SK-N-MC (cell line): ENCODE data around the gene SLC26A11.

Experiments
- DNase-seq: peaks from one replicate; pipeline ENCODE4 v3.0.0-alpha.2; 2011; ENCODE audit warnings: low read depth, low spot score
- H3K27ac ChIP-seq: fragments of 200-600 bp; sonication (generic); 2 replicates; pipeline ENCODE4 v1.5.1; 2016; ENCODE audit warnings: mixed run types
- H3K36me3 ChIP-seq: fragments of 200-600 bp; sonication (generic); 2 replicates; pipeline ENCODE4 v1.6.1; 2017; ENCODE audit warnings: antibody characterized with exemption, low read length, mixed read lengths; ENCODE audit not compliant: insufficient read depth
- H3K4me3 ChIP-seq: fragments of 200-600 bp; sonication (generic); 2 replicates; pipeline ENCODE4 v1.5.1; 2016
- H3K9ac ChIP-seq: fragments of 200-600 bp; sonication (generic); 2 replicates; pipeline ENCODE4 v1.8.0; 2017; ENCODE audit warnings: mixed run types, mixed read lengths; ENCODE audit not compliant: insufficient read length
- H3K9me3 ChIP-seq: fragments of 200-600 bp; sonication (generic); 2 replicates; pipeline ENCODE4 v1.6.1; 2017; ENCODE audit warnings: low read depth, mild to moderate bottlenecking, antibody characterized with exemption, low read length, moderate library complexity, mixed read lengths
- EZH2 ChIP-seq: fragments of 200-600 bp; sonication (generic); IDR thresholded peaks from one replicate; pipeline ENCODE4 v1.6.1; 2017; ENCODE audit warnings: antibody characterized with exemption
- FOXP2 ChIP-seq: optimal IDR thresholded peaks from 2 replicates; pipeline ENCODE3; 2011; ENCODE audit warnings: mild to moderate bottlenecking, moderate library complexity; ENCODE audit not compliant: insufficient read depth; ENCODE audit errors: extremely low read length, control extremely low read depth
- POLR2AphosphoS5 ChIP-seq: IDR thresholded peaks from 2 replicates; pipeline ENCODE4 v1.6.1; 2012; ENCODE audit warnings: mild to moderate bottlenecking, low read depth, low read length, borderline replicate concordance

Gene SLC26A11

DNA sequence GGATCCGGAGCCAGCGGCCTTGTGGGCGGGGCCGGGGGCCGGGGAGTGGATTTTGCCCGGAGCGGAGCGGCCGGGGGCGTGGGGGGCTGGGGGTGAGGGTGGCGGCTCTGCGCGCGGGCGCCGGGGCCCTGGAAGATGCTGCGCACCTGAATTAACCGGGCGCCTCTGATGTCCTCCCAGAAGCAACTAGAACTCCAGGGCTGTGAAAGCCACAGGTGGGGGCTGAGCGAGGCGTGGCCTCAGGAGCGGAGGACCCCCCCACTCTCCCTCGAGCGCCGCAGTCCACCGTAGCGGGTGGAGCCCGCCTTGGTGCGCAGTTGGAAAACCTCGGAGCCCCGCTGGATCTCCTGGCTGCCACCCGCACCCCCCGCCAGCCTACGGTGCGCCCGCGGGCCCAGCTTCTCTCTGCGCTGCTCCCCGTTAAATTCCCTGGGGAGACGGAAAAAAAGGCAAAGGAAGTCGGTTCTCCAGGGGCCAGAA lies 549 bp downstream of the SLC26A11 start:
- TF ChIP-seq POLR2AphosphoS5 (no peak), FOXP2 (no peak)

DNA sequence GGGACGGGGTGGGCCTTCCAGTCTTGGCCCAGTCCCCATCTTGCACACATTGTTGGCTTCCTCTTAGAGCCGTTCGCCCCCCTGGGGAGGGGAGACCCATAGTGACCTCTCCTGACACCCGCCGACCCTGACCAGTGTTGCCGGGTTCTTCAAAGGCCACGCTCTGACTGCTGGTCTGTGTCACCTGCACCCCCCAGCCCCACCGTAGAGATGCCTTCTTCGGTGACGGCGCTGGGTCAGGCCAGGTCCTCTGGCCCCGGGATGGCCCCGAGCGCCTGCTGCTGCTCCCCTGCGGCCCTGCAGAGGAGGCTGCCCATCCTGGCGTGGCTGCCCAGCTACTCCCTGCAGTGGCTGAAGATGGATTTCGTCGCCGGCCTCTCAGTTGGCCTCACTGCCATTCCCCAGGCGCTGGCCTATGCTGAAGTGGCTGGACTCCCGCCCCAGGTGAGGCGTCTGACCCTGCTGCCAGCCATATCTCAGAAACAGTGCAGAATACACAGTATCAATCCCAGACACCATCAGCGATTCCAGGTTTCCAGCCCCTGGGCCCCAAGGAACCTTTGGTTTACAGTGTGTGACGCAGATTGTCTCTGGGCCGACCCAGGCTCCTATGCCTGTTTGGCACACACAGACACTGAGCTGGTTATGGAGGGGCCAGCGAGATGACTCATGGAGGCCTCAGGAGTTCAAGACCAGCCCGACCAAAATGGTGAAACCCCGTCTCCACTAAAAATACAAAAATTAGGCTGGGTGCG lies 1.3 kb downstream of the SLC26A11 start:
- H3K9ac ChIP-seq: no peak overlapping the region
- H3K4me3 ChIP-seq: no peak overlapping the region
- TF ChIP-seq POLR2AphosphoS5 (no peak), FOXP2 (no peak)
- H3K36me3 ChIP-seq: no peaks in the 10 kb centered on the region
- H3K27ac ChIP-seq: no peak overlapping the region
- DNase-seq: no peak
- no peaks in the 10 kb centered on the region for H3K9me3 ChIP-seq

More for the DNA sequence above, 549 bp downstream of the SLC26A11 start:
- Histone ChIP-seq H3K9me3 (no peaks in the 10 kb centered on the region), H3K4me3 (peak overlapping the region; percentile 83), H3K36me3 (no peaks in the 10 kb centered on the region), H3K27ac (no peak overlapping the region), H3K9ac (no peak overlapping the region)
- DNase-seq: no peak

DNA sequence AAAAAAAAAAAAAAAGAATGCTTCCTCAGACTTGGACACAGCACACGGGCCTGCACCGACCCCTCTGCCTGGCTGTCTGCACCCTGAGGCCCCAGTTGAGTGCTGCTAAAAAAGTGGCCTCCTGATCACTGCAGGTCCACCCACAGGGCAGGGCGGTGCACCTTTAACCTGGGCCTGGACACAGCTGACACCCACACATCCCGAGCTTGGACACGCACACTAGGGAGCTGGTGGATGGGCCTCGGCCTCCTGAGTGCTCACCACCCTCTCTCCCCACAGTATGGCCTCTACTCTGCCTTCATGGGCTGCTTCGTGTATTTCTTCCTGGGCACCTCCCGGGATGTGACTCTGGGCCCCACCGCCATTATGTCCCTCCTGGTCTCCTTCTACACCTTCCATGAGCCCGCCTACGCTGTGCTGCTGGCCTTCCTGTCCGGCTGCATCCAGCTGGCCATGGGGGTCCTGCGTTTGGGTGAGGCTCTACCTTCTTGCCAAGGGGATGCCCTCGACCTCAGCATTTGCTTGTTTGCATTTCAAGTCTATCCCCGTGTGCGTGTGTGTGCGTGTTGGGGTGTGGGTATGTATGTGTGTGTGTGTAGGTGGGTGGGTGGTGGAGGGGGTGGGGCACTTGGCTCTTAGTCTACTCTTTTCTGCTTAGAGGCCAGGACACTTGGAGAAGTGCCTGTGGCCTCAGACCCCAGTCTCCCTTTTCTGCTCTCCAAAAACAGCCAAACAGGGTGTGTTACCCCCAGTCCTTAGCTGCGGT lies 2.3 kb downstream of the SLC26A11 start:
- Histone ChIP-seq H3K9me3 (no peaks in the 10 kb centered on the region), H3K36me3 (no peaks in the 10 kb centered on the region), H3K4me3 (no peak overlapping the region), H3K27ac (no peak overlapping the region), H3K9ac (no peak overlapping the region)
- TF ChIP-seq FOXP2 (no peak), POLR2AphosphoS5 (no peak), EZH2 (no peak)
- DNase-seq: no peak

DNA sequence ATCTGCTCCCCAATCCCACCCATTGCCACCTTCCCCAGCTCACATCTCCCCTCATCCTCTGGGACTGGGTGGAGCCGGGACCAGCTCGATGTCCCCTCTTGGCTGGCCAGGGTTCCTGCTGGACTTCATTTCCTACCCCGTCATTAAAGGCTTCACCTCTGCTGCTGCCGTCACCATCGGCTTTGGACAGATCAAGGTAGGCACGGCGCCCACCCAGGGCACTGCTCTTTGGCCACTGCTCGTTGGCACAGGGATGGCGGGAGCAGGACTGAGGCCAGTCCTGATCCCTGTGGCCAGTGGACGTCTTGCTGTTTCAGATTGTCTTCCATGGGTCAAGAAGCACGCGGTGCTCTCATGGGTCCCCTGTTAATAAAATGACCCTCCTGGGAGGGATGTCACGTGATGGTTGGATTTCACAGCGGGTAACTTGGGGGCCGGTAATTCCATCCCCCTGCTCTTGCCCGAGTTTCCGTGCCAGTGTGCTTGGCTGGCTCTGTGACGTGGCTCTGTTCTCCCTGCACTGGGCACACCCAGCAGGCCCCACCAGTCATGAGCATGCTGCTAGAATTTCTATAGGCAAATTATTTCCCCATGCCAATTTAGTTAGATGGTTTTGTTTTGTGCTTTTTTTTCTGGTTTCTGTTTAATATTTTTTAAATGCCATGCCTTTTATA lies 3.1 kb downstream of the SLC26A11 start:
- no peak for TF ChIP-seq EZH2
- no peak for TF ChIP-seq POLR2AphosphoS5
- TF ChIP-seq FOXP2: no peak
- Histone ChIP-seq H3K9me3 (no peaks in the 10 kb centered on the region), H3K36me3 (no peaks in the 10 kb centered on the region), H3K9ac (no peak overlapping the region), H3K27ac (no peak overlapping the region), H3K4me3 (no peak overlapping the region)
- DNase-seq: no peak

DNA sequence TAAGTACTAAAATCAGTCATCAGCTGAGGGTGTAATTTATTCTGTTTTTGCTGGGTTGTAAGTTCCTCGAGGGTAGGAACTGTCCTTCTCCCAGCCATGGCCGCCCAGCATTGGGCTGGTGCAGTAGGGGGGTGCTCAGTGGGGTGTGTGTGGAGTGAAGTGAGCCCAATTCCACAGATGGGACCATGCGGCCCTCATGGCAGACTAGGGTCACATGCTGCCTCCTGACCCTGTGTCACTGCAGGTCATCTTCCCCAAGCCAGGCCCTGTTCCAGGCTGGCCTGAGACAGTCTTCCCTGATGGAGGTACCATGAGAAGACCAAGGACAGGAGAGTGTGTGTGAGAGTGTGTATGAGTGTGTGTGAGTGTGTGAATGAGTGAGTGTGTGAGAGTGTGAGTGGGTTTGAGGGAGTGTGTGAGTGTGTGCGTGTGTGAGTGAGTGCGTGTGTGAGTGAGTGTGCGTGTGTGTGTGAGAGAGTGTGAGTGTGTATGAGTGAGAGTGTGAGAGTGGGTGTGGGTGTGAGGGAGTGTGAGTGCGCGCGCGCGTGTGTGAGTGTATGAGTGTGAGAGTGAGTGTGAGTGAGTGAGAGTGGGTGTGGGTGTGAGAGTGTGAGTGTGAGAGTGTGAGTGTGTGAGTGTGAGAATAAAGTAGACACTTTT lies 3.7 kb downstream of the SLC26A11 start:
- Histone ChIP-seq H3K9ac (no peak overlapping the region), H3K27ac (no peak overlapping the region), H3K36me3 (no peaks in the 10 kb centered on the region), H3K9me3 (no peaks in the 10 kb centered on the region), H3K4me3 (no peak overlapping the region)
- TF ChIP-seq POLR2AphosphoS5 (no peak), EZH2 (no peak), FOXP2 (no peak)
- DNase-seq: no peak

DNA sequence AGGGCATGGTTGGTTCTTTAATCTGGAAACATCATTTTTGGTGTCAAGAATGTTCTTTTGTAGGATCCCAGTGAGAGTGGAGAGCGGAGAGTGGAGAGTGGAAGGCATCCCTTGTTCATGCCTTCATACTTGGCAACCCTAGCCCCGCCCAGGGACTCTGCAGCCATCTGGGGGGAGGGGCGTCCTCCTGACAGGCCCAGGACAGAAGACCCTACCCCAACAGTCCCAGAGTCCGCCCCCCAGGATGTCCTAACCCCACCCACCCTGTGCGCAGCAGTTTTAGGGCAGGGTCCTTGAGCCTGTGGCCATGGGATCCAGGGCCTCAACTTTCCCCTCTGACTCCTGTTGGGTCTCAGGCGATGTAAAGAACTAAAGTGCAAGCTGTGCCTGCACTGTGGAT lies 4.5 kb downstream of the SLC26A11 start:
- TF ChIP-seq FOXP2 (no peak), EZH2 (no peak), POLR2AphosphoS5 (no peak)
- Histone ChIP-seq H3K4me3 (no peak overlapping the region), H3K36me3 (no peaks in the 10 kb centered on the region), H3K27ac (no peak overlapping the region), H3K9me3 (no peaks in the 10 kb centered on the region), H3K9ac (no peak overlapping the region)
- DNase-seq: no peak

DNA sequence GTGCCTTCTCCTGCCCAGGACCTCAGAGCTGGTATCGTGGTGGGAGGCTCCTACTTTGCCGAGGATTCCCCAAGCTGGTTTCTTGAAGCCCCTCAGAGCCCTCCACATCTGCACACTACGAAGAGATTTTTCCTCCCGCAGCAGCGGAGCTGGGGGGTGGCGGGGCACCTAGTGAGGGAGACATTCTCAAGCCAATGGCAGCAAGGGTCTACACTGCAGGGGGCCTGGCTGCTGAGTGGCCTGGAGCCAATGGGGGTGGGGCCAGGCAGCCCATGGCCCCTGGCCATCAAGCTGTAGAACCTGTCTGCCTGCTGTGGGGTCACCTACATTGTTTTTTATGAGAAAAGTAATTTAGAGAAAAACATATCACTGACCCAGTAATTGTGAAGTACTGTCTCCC lies 5.0 kb downstream of the SLC26A11 start:
- TF ChIP-seq EZH2 (no peak), POLR2AphosphoS5 (no peak), FOXP2 (no peak)
- Histone ChIP-seq H3K9me3 (no peaks in the 10 kb centered on the region), H3K27ac (no peak overlapping the region), H3K36me3 (no peaks in the 10 kb centered on the region), H3K9ac (no peak overlapping the region), H3K4me3 (no peak overlapping the region)
- no peak for DNase-seq

DNA sequence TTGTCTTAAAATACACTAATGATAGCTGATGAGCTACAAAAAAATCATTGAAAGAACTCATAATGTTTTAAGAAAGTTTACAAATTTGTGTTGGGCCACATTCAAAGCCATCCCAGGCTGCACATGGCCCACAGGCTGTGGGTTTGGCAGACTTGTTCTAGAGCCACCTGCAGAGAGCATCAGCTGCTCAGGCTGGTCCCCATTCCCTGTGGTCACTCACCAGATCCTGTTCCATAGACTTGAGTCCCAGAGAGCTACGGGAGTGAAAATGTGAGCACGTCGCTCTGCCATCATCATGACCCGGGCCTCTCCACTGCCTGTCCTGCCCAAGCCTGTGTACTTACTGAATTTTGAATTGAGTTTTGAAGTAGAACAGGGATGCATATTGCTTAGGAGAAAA lies 6.9 kb downstream of the SLC26A11 start:
- Histone ChIP-seq H3K36me3 (no peaks in the 10 kb centered on the region), H3K27ac (no peak overlapping the region), H3K9me3 (no peaks in the 10 kb centered on the region), H3K4me3 (no peak overlapping the region), H3K9ac (no peak overlapping the region)
- no peak for DNase-seq
- TF ChIP-seq FOXP2: no peak
